HG03159 (cell line): ENCODE data around the gene BCAS3.
"Not testable (repeated sequence)": the region's sequence is repeated elsewhere in the genome, so short reads cannot be mapped to it uniquely, and the experiment has no call there.

Experiments used
- ATAC-seq: cut with Tn5 transposase; IDR thresholded peaks from one replicate; pipeline ENCODE4 v1.9.1; 2021; ENCODE audit warnings: mild to moderate bottlenecking, moderate library complexity; ENCODE audit not compliant: unreplicated experiment

Gene BCAS3

GRCh38 chr17:60782742-60783141 is 105.1 kb downstream of the BCAS3 start:
- ATAC-seq, result no peak

- ATAC-seq, result no peak
Measured at GRCh38 chr17:60790205-60790604, 112.6 kb downstream of the BCAS3 start.

GRCh38 chr17:60792250-60792898 is 114.7 kb downstream of the BCAS3 start:
- ATAC-seq, result no peak

GRCh38 chr17:60798576-60798975 is 120.9 kb downstream of the BCAS3 start:
- ATAC-seq, result no peak

- ATAC-seq, result no peak
Measured at GRCh38 chr17:60802377-60802776, 124.7 kb downstream of the BCAS3 start.

GRCh38 chr17:60803059-60803458 is 125.4 kb downstream of the BCAS3 start:
- ATAC-seq, result no peak

- ATAC-seq, result no peak
Measured at GRCh38 chr17:60804831-60805230, 127.2 kb downstream of the BCAS3 start.

- no peak for ATAC-seq
Measured at GRCh38 chr17:60809421-60809820, 131.8 kb downstream of the BCAS3 start.

GRCh38 chr17:60814941-60815340 is 137.3 kb downstream of the BCAS3 start:
- not testable (repeated sequence) for ATAC-seq

GRCh38 chr17:60817192-60817591 is 139.5 kb downstream of the BCAS3 start:
- ATAC-seq, result no peak

GRCh38 chr17:60819447-60820130 is 141.9 kb downstream of the BCAS3 start:
- ATAC-seq, result no peak

- no peak for ATAC-seq
Measured at GRCh38 chr17:60823515-60823914, 145.9 kb downstream of the BCAS3 start.

- no peak for ATAC-seq
Measured at GRCh38 chr17:60825351-60825750, 147.7 kb downstream of the BCAS3 start.

- ATAC-seq, result no peak
Measured at GRCh38 chr17:60827943-60828342, 150.3 kb downstream of the BCAS3 start.

GRCh38 chr17:60832151-60832585 is 154.5 kb downstream of the BCAS3 start:
- ATAC-seq, result no peak

GRCh38 chr17:60832631-60833030 is 155.0 kb downstream of the BCAS3 start:
- no peak for ATAC-seq

- no peak for ATAC-seq
Measured at GRCh38 chr17:60840456-60840855, 162.8 kb downstream of the BCAS3 start.

GRCh38 chr17:60845012-60845411 is 167.4 kb downstream of the BCAS3 start:
- ATAC-seq, result no peak

GRCh38 chr17:60846175-60846574 is 168.5 kb downstream of the BCAS3 start:
- ATAC-seq, result no peak

GRCh38 chr17:60851181-60851580 is 173.5 kb downstream of the BCAS3 start:
- ATAC-seq, result no peak

GRCh38 chr17:60857556-60858080 is 180.0 kb downstream of the BCAS3 start:
- ATAC-seq, result no peak

GRCh38 chr17:60862482-60862881 is 184.8 kb downstream of the BCAS3 start:
- no peak for ATAC-seq
